Measurements from ENCODE around the gene CFAP107.
"Not testable (repeated sequence)": the region's sequence is repeated elsewhere in the genome, so short reads cannot be mapped to it uniquely, and the experiment has no call there.

CFAP107 gene, protein sequence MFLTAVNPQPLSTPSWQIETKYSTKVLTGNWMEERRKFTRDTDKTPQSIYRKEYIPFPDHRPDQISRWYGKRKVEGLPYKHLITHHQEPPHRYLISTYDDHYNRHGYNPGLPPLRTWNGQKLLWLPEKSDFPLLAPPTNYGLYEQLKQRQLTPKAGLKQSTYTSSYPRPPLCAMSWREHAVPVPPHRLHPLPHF

DNA sequence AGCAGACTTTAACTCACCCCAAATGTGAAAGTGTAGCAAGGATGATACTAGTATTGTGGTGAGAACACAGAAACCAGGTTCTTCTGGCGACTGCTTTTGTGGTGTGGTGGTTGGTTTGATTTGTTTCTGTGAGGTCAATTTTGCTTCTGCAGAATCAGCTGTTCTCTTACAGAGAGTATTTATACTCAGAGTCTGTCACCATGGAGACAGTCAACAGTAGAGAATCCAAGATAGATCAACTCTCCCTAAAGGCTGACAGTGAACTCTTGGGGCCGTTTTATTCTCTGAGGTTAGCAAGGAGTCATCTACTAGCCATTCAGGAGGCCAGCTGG, at the start of gene CFAP107:
CFAP107 (plus strand) TSS at position 209 of the 332 bp plus-strand sequence. CDS start 231 bp downstream, outside the sequence.
- DNase-seq: no peak

DNA sequence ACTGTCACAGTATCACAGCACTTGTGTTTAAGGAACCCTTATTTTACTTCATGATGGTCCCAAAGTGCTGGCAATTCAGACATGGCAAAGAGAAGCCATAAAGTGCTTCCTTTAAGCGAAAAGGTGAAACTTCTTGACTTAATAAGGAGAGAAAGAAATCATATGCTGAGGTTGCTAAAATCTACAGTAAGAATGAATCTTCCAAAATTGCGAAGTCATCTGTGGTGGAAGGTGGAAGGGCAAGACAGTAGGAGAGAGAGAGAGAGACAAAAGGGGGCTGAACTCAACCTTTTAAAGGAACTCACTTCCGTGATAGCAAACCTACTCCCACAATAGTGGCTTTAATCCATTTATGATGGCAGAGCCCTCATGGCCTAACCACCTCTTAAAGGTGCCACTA, 49.3 kb upstream of the CFAP107 start:
- DNase-seq: no peak

DNA sequence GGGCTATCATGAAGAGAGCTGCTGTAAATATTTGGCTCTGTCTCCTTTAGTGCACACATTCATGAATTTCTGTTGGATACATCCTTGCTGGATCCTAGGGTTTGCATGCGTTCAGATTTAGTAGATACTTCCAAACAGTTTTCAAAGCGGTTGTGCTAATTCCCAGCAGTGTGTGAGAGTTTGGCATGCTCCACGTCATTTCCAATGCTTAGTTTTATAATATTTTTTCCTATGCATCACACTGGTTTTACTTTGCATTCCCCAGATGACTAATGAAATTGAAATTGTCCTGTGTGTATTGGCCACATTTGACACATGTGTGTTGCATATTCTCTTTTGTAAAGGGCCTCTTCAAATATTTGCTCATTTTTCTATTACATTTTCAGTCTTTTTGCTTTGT, 48.6 kb upstream of the CFAP107 start:
- DNase-seq: no peak

DNA sequence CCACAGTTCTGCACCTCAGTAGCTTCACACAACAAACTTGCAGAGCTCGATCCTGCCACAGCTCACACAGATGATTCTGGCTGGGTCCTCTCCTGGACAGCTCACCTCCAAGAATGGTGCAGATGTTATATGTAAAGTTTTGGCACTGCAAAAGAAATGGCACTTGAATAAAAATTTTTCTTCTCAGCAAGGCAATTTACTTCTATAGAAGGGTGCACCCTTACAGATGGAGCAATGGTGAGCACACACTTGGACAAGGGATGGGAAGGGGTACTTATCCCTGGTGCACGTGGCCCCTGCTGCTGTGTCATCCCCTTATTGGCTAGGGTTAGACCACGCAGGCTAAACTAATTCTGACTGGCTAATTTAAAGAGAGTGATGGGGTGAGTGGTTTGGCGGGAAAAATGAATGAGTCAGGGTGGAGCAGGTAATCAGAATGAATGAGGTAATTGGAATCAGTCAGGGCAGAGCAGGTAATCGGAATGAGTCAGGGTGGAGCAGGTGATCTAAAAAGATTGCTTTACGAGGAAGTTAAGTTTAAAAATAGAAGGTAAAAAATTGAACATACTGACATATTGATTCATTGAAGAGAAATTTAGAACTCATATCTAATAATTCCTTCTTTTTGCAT, 42.1 kb upstream of the CFAP107 start:
- DNase-seq: no peak

DNA sequence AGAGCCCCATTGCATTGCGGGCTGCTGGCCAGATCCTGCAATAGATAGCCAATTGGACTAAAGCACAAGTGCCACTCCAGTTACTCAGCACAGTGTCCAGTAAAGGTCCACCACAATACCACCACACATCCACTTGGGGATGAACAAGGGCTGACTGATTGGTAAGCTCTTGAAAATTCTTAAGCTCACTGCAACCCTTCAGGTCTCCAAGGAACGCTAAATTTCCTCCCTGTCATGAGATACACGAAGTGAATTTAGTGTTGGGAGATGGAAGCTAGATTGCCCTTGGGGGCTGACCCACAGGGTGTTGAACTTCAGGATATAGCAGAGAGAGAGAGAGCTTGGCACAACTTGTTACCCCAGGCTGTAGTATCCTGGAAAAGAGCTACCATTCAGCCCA, 39.9 kb upstream of the CFAP107 start:
- DNase-seq: no peak

GRCh38 chr1:12708396-12709090, 37.5 kb upstream of the CFAP107 start:
- DNase-seq: no peak

GRCh38 chr1:12709091-12709491, 36.9 kb upstream of the CFAP107 start:
- no peak for DNase-seq

DNA sequence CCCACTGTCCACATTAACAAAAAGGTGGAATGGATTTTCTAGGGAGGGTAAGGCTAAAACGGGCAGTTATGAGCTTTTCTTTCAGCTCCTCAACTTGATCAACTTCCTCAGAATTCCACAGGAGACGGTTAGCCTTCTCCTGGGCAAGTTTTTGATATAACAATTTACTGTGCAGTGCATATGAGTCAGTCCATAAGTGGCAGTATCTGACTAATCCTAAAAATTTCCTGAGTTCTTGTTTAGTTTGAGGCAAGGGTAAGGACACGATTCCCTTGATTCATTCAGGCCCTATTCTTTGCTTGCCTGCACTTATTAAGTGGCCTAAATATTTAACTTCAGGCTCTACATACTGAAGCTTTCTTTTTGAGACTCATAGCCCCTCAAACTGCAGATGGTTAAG, 36.3 kb upstream of the CFAP107 start:
- no peak for DNase-seq

DNA sequence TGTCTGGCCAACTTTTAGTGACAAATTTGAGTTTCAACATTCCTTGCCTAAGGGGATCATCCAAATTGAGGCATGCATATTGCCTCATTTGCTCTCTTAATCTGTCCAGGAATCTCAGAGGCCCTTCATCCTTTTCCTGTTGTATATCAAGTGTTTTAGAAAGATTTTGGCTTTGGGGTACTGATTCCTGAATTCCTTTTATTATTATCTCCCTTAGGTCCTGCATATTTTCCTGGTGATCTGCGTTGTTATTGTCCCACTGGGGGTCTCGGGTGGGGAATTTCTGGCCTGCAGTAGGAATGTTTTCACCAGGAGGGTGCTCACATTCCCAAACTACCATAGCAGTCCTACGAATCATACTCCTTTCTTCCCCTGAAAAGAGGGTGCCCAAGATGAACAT, 34.5 kb upstream of the CFAP107 start:
- no peak for DNase-seq

DNA sequence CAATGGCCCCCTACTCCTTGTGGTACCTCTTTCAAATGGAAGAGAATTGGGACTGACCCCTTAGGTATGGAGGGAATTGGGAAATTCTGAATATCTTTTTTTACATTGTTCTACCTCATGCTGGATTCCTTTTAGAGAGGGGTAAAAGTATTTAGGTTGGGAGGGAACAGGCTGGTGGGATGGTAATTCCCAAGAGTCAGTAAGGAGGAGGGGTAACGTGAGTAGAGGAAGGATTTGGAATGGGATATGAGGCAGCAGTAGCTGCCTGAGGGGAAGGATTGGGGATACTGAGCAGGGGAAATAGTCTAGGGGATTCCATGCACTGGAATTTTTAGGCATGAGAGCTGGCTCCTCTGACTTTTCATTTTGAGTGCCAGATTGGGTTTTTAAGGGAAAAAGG, 33.9 kb upstream of the CFAP107 start:
- no peak for DNase-seq

DNA sequence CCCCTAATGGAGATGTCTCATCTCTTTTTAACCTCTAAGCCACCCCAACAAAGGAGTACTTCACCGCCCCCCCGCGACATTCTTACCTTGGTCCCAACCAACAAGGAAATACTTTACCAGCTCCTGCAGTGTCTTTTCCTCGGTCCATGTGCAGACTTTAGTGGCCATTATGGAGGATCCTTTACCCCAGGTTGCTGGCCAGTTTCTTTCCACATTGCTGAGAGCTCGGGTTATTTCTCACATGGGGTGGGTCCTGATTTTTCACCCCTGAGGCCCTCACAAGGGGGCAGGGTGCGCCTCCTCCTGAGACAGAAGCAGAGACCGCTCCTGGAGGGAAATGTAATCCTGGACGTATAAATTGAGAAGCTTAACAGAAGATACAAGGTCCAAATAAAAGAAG, 33.1 kb upstream of the CFAP107 start:
- no peak for DNase-seq

DNA sequence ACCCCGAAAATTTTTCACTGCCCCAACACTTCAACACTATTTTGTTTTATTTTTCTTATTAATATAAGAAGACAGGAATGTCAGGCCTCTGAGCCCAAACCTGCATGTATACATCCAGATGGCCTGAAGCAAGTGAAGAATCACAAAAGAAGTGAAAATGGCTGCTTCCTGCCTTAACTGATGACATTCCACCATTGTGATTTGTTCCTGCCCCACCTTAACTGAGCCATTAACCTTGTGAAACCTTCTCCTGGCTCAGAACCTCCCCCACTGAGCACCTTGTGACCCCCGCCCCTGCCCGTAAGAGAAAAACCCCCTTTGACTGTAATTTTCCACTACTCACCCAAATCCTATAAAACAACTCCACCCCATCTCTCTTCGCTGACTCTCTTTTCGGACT, 32.3 kb upstream of the CFAP107 start:
- DNase-seq: not testable (repeated sequence)

GRCh38 chr1:12714710-12715475, 31.1 kb upstream of the CFAP107 start:
- DNase-seq: no peak

DNA sequence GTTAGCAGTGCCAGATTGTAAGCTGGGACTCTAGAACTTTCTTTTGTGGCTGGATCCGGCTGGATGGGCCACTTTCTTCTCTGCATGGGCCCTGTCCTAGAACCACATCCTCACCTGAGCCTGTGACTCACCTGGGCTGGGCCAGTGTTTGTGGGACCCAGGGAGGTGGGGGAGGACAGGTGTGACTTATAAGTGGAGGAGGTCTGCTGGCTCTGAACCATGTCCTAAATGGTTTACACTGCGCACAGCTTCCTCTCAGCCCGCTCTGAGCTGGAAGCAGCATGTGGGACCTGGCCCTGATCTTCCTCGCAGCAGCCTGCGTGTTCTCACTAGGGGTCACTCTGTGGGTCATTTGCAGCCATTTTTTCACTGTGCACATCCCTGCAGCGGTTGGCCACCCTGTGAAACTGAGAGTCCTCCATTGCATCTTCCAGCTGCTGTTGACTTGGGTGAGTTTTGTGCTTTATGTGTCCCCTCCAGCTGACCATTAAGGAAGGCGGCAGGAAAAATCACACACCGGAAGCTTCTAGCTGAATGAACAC, 30.0 kb upstream of the CFAP107 start, which contains the start of gene AADACL3:
AADACL3 (plus strand) TSS at position 215 of the 542 bp plus-strand sequence; CDS start at position 282, 67 bp downstream.
- no peak for DNase-seq

DNA sequence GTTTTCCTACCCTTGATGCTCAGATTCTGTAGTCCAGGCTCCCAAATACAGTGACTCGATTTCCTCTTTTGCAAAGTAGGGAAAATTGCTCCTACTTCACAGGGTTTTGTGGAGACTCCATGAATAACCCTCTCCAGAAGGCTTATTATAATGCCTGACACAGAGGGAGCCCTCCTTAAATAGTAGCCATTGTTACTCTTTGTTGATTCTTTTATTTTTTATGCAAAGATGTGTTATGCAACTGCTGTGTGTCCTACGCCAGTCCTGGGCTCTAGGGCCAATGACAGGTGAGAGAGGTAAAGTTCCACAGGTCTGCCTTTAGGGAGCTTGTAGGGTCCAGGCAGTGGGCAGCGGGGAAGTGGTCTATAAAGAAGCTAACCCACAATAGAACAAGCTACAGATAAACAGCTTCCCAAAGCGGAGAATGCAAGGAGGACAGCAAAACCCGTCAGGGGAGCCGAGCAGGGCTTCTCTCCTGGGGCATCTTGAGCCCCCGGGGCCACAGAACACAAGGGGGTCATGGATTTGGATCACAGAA, 28.6 kb upstream of the CFAP107 start:
- no peak for DNase-seq

GRCh38 chr1:12722626-12723025, 23.4 kb upstream of the CFAP107 start:
- no peak for DNase-seq

GRCh38 chr1:12728391-12728790, 17.6 kb upstream of the CFAP107 start:
- no peak for DNase-seq

- DNase-seq: no peak
Observed at GRCh38 chr1:12730156-12730555, 15.8 kb upstream of the CFAP107 start.

DNA sequence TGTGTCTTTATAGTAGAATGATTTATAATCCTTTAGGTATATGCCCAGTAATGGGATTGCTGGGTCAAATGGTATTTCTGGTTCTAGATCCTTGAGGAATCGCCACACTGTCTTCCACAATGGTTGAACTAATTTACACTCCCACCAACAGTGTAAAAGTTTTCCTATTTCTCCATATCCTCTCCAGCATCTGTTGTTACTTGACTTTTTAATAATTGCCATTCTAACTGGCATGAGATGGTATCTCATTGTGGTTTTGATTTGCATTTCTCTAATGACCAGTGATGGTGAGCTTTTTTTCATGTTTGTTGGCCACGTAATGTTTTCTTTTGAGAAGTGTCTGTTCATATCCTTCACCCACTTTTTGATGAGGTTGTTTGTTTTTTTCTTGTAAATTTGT, 14.9 kb upstream of the CFAP107 start:
- not testable (repeated sequence) for DNase-seq

DNA sequence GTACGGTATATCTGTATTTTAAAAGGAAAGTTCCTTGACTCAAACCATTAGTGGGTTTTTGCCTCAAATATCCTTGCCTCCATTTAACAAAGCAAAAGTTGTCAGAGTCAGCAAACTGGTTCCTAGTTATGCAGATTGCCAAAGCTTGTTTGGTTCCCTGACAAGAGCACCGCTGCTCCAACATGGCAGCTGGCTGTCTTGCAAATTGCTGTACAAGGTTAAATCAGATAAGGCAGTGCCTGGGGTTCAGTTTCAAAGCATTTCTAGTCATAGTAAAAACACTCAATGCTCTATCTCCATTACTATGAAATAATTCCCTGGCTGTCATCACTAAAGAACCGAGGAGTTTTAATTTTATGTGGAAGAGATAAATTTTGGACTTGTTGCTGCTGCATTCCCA, 11.3 kb upstream of the CFAP107 start:
- DNase-seq: no peak

DNA sequence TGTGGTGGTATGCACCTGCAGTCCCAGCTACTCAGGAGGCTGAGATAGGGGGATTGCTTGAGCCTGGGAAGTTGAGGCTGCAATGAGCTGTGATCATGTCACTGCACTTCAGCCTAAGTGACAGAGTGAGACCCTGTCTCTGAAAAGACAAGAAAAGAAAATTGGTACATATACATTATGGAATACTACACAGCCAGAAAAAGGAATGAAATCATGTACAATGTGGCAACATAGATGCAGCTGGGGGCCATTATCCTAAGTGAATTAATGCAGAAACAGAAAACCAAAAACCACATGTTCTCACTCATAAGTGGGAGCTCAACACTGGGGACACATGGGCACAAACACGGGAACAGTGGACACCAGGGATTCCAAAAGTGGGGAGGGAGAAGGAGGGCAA, 7.1 kb upstream of the CFAP107 start:
- DNase-seq: no peak

GRCh38 chr1:12739613-12740012, 6.4 kb upstream of the CFAP107 start:
- no peak for DNase-seq

DNA sequence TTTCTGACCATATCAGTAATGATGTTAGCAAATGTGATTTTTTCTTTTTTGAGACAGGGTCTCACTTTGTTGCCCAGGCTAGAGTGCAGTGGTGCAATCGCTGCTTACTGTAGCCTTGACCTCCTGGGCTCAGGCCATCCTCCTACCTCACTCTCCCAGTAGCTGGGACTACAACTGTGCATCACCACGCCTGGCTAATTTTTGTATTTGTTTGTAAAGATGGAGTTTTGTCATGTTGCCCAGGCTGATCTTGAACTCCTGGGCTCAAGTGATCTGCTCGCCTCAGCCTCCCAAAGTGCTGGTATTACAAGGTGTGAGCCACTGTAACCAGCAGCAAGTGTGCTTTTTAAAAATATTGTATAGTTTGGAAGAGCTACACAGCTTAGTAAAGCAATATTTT, 4.1 kb upstream of the CFAP107 start:
- DNase-seq: no peak
